NCI-H2107 treated with DMSO at 0.1 percent for 48 hours (cell line): ENCODE measurements around the gene EPHB3.
"Not testable (repeated sequence)": the region's sequence is repeated elsewhere in the genome, so short reads cannot be mapped to it uniquely, and the experiment has no call there.

Source experiments
- DNase-seq: peaks from one replicate; lab custom pipeline; 2025; ENCODE audit not compliant: unreplicated experiment; lab: John Stamatoyannopoulos, UW

Gene EPHB3

DNA sequence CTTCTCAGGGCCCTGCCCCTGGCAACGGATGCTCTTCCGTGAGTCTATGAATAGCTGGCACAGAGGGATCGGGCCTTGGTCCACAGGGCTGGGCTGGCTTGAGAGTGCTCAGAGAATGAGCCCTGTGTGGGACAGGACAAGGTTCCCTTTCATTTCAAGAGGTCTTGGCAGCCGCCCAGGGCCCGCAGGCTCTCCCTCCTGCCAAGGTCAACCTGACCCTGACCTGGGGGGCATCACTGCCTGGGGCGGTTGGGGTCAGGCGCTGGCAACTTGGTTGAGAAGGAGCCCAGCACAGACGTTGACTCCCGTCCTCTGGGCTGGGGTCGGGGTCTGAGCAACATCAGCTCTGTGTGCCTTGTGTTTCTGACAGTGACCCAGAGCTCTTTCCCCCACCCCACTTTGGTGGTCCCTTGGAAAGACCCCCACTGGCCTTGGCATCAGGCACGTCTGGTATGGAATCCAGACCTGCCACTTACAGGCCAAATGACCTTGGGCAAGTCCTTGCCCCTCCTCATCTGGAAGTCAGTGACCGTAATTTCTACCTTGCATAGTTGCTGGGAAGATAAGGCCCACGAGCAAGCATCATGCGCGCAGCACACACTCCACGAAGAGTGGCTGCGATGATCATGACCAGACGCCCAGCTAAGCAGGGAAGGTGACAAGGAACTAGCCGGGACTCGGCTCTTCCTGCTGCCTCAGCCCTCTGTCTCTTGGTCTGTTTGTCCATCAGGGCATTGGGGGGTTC is 36.4 kb downstream of the EPHB3 start:
- DNase-seq = no peak

- no peak for DNase-seq
Observed at GRCh38 chr3:184598574-184598927, 37.0 kb downstream of the EPHB3 start.

DNA sequence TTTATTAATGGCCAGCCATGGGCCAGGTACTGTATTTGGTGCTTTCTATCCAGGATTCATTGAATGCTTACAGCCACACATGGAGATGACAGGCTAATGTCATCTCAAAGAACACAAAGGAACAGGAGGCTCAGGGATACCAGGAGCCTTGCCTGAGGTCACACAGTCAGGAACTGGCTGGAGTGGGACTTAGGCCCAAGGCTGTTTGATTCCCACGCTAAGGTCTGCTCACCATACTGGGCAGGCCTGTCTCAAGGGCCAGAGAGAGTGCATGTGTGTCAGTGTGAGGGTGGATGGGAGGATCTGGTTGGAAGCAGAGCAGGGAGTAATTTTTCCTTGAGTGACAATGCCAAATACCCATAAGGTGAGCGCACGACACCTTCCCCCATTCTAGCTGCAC is 37.6 kb downstream of the EPHB3 start:
- no peak for DNase-seq

DNA sequence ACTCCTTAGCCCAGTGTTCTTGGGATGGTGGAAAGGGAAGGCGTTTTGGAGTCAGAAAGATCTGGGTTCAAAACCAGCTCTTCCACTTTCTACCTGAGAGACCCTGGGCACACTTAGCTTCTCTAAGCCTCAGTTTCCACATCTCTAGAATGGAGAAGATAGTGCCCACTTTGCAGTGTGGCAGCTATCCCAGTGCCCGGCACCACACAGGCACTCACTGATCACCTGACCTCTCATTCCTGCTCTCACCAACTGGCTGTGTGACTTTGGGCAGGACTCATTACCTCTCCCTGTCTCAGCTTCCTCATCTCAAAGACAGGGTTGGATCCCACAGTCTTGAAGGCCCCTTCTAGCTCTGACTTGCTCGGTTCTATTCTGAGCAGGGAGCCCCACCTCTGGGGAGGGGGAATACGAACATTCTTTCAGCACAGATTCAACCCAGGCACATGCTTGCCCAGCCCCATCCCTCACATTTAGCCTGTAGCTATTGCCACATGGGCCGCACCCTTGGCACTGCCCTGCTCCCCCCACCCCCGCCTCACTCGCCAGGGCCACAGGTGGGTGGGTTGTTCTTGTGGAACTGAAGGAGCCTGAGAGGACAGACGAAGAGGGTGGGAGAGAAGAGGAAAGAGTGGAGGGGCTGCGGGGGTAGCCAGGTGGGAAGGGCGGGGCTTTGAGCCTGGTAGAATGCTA is 39.2 kb downstream of the EPHB3 start:
- no peak for DNase-seq

- no peak for DNase-seq
Observed at GRCh38 chr3:184601576-184602371, 40.2 kb downstream of the EPHB3 start.

GRCh38 chr3:184602372-184603150 is 41.0 kb downstream of the EPHB3 start:
- DNase-seq = no peak

GRCh38 chr3:184603151-184604030 is 41.8 kb downstream of the EPHB3 start:
- no peak for DNase-seq

- DNase-seq = no peak
Observed at GRCh38 chr3:184604039-184604601, 42.5 kb downstream of the EPHB3 start.

DNA sequence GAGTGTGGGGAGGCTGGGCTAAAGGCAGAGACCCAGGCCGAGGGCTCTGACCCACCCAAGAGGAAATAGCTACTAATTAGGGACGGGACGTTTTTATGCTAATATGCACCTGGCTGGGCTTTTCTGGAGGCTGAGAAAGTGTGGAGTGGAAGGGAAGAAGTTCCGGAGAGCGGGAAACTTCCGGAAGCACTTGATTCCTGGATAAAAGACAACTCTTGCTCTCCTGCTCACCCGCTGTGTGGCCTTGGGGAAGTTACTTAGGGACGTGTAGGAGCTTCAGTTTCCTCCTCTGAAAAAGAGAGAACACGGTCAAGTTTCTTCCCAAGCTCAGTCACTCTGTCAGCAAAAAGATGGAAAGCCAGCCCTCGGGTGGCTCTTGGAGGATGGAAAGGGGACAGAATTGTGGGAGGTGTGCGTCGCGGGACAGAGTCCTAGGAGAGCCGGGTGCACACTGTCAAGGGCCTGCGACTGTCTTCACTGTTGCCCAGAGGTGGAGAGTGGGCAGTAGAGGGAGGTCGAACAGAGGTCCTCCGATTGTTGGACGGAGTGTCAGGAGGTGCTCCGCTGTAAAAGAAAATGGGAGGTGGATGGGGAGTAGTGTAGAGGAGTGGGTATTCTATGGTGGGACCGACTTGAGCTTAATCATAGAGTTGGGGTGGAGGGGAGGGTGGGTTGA is 43.2 kb downstream of the EPHB3 start:
- DNase-seq = no peak

DNA sequence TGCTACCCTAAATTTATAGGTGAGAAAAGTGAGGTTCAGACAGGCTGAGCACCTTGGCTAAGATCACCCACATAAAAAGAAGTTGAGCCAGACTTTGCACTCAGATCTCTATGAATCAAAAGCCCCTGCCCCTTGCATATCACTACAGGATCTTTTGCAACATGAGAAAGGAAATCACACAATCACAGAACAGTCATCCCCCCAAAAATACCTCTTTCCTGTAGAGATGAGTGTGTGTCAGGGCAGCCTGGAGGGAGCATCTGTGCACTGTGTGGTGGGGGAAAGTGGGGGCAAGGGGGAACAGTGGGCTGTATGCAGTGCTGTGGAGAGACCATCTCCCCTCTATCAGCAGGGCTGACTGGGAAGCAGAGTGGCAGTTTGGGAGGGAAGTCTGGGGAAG is 46.6 kb downstream of the EPHB3 start:
- DNase-seq = no peak

DNA sequence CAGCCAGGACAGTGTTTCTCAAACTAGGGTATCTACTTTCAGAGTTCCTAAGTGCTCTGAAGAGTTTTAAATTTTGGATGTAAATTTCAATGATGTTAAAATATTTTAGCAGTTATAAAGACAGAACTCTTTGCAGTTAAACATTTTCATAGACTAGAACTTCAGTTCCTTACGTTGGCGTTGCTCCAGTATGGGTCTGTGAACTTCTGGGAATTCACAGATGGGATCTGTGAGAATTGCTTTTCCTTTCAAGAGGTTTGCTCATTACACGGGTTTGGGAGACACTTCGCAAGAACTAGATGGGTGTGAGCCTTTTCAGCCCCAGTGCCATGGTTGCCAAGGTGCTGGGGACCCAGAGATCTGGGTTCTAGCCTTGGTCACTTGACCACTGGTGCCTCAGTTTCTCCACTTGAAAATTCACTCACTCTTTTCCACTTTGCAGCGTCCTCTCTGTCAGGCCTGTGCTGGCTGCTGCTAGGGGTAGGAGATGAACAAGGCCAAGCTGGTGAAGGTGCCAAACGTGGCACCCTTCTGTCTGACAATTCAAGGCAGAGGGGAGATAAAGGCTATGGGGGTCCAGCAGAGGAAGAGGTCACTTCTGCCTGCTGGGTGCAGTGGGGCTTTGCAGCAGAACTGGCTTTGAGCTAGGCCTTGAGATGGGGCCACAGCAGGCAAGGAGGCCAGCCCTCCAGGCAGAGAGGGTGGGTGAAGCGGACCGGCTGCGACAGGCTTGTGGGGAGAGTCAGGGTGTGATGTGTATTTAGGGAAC is 48.1 kb downstream of the EPHB3 start:
- DNase-seq = no peak

DNA sequence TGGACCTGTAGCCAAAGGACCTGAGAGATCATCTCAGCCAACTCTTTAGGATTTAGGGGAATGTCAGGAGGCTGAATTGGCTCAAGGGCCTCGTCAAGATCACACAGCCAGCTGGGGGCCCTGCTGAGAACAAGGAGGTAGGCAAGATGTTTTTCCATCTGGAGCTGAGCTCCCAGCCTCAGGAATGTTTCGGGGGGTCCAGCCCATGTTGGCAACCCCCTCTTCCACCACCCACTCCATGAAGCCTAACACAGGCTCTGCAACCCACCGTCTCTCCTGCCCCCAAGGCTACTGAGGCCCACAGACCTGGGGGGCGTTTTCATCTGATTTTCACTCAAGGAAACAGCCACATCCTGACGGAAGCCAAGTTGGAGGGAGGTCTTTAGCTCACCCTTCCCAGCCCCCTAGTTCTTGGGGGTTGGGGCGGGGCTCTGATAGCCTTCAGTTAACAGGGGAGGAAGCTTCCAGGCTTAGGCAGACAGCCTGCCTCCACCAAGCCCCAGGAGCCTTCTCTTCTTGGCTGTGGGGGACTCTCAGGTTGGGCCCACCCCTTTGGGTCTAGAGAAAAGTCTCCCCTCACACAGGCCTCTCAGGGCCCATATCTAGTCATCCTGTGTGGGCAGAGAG is 48.8 kb downstream of the EPHB3 start:
- no peak for DNase-seq

GRCh38 chr3:184611607-184612281 is 50.2 kb downstream of the EPHB3 start:
- DNase-seq = no peak

GRCh38 chr3:184615396-184615795 is 53.8 kb downstream of the EPHB3 start:
- no peak for DNase-seq

- DNase-seq = no peak
Observed at GRCh38 chr3:184616436-184616835, 54.9 kb downstream of the EPHB3 start.

GRCh38 chr3:184617306-184617705 is 55.7 kb downstream of the EPHB3 start:
- DNase-seq = not testable (repeated sequence)

DNA sequence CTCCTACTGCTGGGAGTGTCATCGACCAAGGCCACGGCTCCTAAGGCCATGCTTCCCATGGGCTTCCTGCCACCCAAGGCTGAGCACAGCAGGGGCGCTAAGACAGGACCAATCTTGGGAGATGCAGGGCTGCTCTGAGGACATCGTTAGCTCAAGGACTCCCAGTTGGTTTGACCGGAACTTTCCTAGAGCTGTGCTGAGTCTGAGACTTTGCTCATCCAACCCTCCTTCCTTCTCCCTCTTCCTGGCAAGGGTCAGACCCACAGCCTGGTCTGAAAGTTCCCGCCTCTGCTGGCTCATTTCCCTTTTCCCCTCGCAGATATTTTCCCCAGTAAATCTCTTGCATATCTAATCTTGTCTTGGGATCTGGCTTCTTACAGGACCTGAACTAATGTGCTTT is 57.2 kb downstream of the EPHB3 start:
- DNase-seq = no peak

DNA sequence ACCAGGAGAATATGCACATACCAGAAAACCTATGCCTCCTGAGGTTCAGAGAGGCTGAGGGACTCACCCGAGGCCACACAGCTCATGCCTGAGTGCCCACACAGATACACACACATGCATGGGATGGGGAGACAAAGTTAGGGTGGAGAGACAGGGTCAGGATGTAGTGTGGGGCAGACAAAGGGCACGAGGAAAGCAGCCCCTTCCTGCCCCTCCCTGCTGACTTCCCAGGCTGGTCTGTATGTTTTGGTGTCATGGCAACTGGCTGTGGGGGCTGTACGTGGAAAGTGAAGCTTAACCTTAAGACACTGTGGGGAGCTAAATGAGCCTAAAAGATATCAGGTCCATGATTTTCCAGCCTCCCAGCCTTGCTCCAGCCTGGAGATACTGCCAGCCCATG is 57.8 kb downstream of the EPHB3 start:
- DNase-seq = no peak
